ENCODE measurements around the gene FANK1.
"Not testable (repeated sequence)": the region's sequence is repeated elsewhere in the genome, so short reads cannot be mapped to it uniquely, and the experiment has no call there.

FANK1 gene

GRCh38 chr10:126037946-126038345 is 141.6 kb downstream of the FANK1 start:
- TF ChIP-seq ZNF274 (IDR thresholded peaks at IDR 0.05; ENCODE audit: low read depth, low read length), result no peak
- H3K4me3 ChIP-seq (ENCODE audit: low read length), result no peak overlapping the region

GRCh38 chr10:126041117-126041516 is 144.8 kb downstream of the FANK1 start:
- H3K4me3 ChIP-seq (ENCODE audit: low read length), result no peak overlapping the region
- TF ChIP-seq ZNF274 (IDR thresholded peaks at IDR 0.05; ENCODE audit: low read depth, low read length), result no peak

- TF ChIP-seq ZNF274 (IDR thresholded peaks at IDR 0.05; ENCODE audit: low read depth, low read length), result no peak
- no peak overlapping the region for H3K4me3 ChIP-seq (ENCODE audit: low read length)
Measured at GRCh38 chr10:126041804-126042231, 145.5 kb downstream of the FANK1 start.

- H3K4me3 ChIP-seq (ENCODE audit: low read length), result no peak overlapping the region
- no peak for TF ChIP-seq ZNF274 (IDR thresholded peaks at IDR 0.05; ENCODE audit: low read depth, low read length)
Measured at GRCh38 chr10:126042354-126042753, 146.0 kb downstream of the FANK1 start.

GRCh38 chr10:126042906-126043305 is 146.5 kb downstream of the FANK1 start:
- H3K4me3 ChIP-seq (ENCODE audit: low read length), result no peak overlapping the region
- TF ChIP-seq ZNF274 (IDR thresholded peaks at IDR 0.05; ENCODE audit: low read depth, low read length), result no peak

- no peak for TF ChIP-seq ZNF274 (IDR thresholded peaks at IDR 0.05; ENCODE audit: low read depth, low read length)
- H3K4me3 ChIP-seq (ENCODE audit: low read length), result no peak overlapping the region
Measured at GRCh38 chr10:126043389-126043788, 147.0 kb downstream of the FANK1 start.

- H3K4me3 ChIP-seq (ENCODE audit: low read length), result no peak overlapping the region
- no peak for TF ChIP-seq ZNF274 (IDR thresholded peaks at IDR 0.05; ENCODE audit: low read depth, low read length)
Measured at GRCh38 chr10:126045861-126046260, 149.5 kb downstream of the FANK1 start.

- no peak for TF ChIP-seq ZNF274 (IDR thresholded peaks at IDR 0.05; ENCODE audit: low read depth, low read length)
- no peak overlapping the region for H3K4me3 ChIP-seq (ENCODE audit: low read length)
Measured at GRCh38 chr10:126046831-126047230, 150.5 kb downstream of the FANK1 start.

GRCh38 chr10:126047749-126048148 is 151.4 kb downstream of the FANK1 start:
- not testable (repeated sequence) for H3K4me3 ChIP-seq (ENCODE audit: low read length)

- no peak for TF ChIP-seq ZNF274 (IDR thresholded peaks at IDR 0.05; ENCODE audit: low read depth, low read length)
- no peak overlapping the region for H3K4me3 ChIP-seq (ENCODE audit: low read length)
Measured at GRCh38 chr10:126049759-126050700, 153.7 kb downstream of the FANK1 start.

- no peak overlapping the region for H3K4me3 ChIP-seq (ENCODE audit: low read length)
- TF ChIP-seq ZNF274 (IDR thresholded peaks at IDR 0.05; ENCODE audit: low read depth, low read length), result no peak
Measured at GRCh38 chr10:126052171-126052570, 155.8 kb downstream of the FANK1 start.

- no peak for TF ChIP-seq ZNF274 (IDR thresholded peaks at IDR 0.05; ENCODE audit: low read depth, low read length)
- H3K4me3 ChIP-seq (ENCODE audit: low read length), result no peak overlapping the region
Measured at GRCh38 chr10:126054191-126054590, 157.8 kb downstream of the FANK1 start.

GRCh38 chr10:126057494-126057893 is 161.1 kb downstream of the FANK1 start:
- H3K4me3 ChIP-seq (ENCODE audit: low read length), result no peak overlapping the region
- TF ChIP-seq ZNF274 (IDR thresholded peaks at IDR 0.05; ENCODE audit: low read depth, low read length), result no peak

GRCh38 chr10:126058104-126058503 is 161.7 kb downstream of the FANK1 start:
- H3K4me3 ChIP-seq (ENCODE audit: low read length), result no peak overlapping the region
- TF ChIP-seq ZNF274 (IDR thresholded peaks at IDR 0.05; ENCODE audit: low read depth, low read length), result no peak

GRCh38 chr10:126058507-126058906 is 162.1 kb downstream of the FANK1 start:
- no peak overlapping the region for H3K4me3 ChIP-seq (ENCODE audit: low read length)
- no peak for TF ChIP-seq ZNF274 (IDR thresholded peaks at IDR 0.05; ENCODE audit: low read depth, low read length)
